CD4-positive, alpha-beta T cell (primary cell): ENCODE measurements around the gene GFPT1. TPM values are rescaled to one million over a fixed set of nuclear protein-coding genes. Genes with fewer than 3 reads are reported as not detected.

Source experiments
- ATAC-seq: fragments of 200-7000 bp; cut with Tn5 transposase; one replicate; pipeline ENCODE4 v1.10.0; 2022; ENCODE audit warnings: mild to moderate bottlenecking; ENCODE audit not compliant: poor library complexity
- CTCF ChIA-PET: fragments of 350-600 bp; sonication (Branson Sonifier 250); formaldehyde crosslinking; loops from one replicate; lab custom pipeline; 2021; ENCODE audit warnings: antibody characterized with exemption, inconsistent platforms; lab: Charles Lee
- POLR2A ChIA-PET: fragments of 350-600 bp; sonication (Branson Sonifier 250); formaldehyde crosslinking; loops from one replicate; lab custom pipeline; 2021; ENCODE audit warnings: antibody characterized with exemption, inconsistent platforms; lab: Charles Lee
- DNase-seq, 14 experiments: peaks; one replicate each; pipeline ENCODE4 v3.0.0-alpha.2; 2013 to 2020; ENCODE audit warnings: mixed read lengths in 2 of 14
- H3K27ac ChIP-seq, 2 donors: one replicate each; pipeline versions ENCODE4 v1.5.1 to v1.7.0; 2013; ENCODE audit warnings: low read length in 2 of 2, low read depth in 1 of 2, mild to moderate bottlenecking in 1 of 2
- H3K27me3 ChIP-seq, 2 experiments: 1 replicate in 1 of 2; 2 replicates in 1 of 2; pipeline versions ENCODE4 v1.6.1 to v1.7.0; 2013; ENCODE audit warnings: low read length in 2 of 2, control low read depth in 1 of 2, mild to moderate bottlenecking in 1 of 2, moderate library complexity in 1 of 2; ENCODE audit not compliant: insufficient read depth in 2 of 2, control insufficient read depth in 1 of 2
- H3K36me3 ChIP-seq: one replicate; pipeline ENCODE4 v1.6.1; 2013; ENCODE audit warnings: low read length, control low read depth; ENCODE audit not compliant: insufficient read depth
- H3K4me1 ChIP-seq: one replicate; pipeline ENCODE4 v1.6.1; 2013; ENCODE audit warnings: low read length, control low read depth; ENCODE audit not compliant: insufficient read depth
- H3K4me3 ChIP-seq: one replicate; pipeline ENCODE4 v1.5.1; 2013; ENCODE audit warnings: mild to moderate bottlenecking, low read length, moderate library complexity
- H3K9me3 ChIP-seq, 2 experiments: 1 replicate in 1 of 2; 2 replicates in 1 of 2; pipeline versions ENCODE4 v1.6.1 to v1.7.0; 2013; ENCODE audit warnings: low read length in 2 of 2, mild to moderate bottlenecking in 2 of 2, control low read depth in 1 of 2, moderate library complexity in 1 of 2; ENCODE audit not compliant: control insufficient read depth in 1 of 2, insufficient read depth in 1 of 2
- H3K27ac Mint-ChIP-seq: one replicate; pipeline ENCODE4 v1.8.0; 2020; ENCODE audit warnings: mixed read lengths
- H3K27me3 Mint-ChIP-seq: one replicate; pipeline ENCODE4 v1.8.0; 2021; ENCODE audit warnings: mixed read lengths
- H3K36me3 Mint-ChIP-seq: one replicate; pipeline ENCODE4 v1.8.0; 2021; ENCODE audit warnings: low read depth, mixed read lengths
- H3K4me1 Mint-ChIP-seq: one replicate; pipeline ENCODE4 v1.8.0; 2021; ENCODE audit warnings: low read depth, mixed read lengths
- H3K4me3 Mint-ChIP-seq: one replicate; pipeline ENCODE4 v1.8.0; 2020; ENCODE audit warnings: mild to moderate bottlenecking, mixed read lengths
- H3K9me3 Mint-ChIP-seq: one replicate; pipeline ENCODE4 v1.8.0; 2020; ENCODE audit warnings: mixed read lengths
- intact Hi-C, 2 experiments: fragments of 100-400 bp; cut with DNase I in 1 of 2; cut with micrococcal nuclease in 1 of 2; formaldehyde crosslinking; loops; one replicate each; pipeline versions ENCODE4 v1.15.1 to v1.9.0; 2023 to 2025; cut with DNase I, micrococcal nuclease
- total RNA-seq, 174 experiments: library from RNA in 2 of 174; stranded (reverse) in 2 of 174; gene quantifications; one replicate each; pipeline ENCODE4 v1.2.3 and lab custom pipeline; 2021 to 2026
- TF ChIP-seq, protein P1 (sequence below): fragments of 200-600 bp; IDR thresholded peaks from one replicate; pipeline ENCODE4 v1.8.0; 2022; ENCODE audit warnings: antibody characterized with exemption, mild to moderate bottlenecking

Gene GFPT1
- total RNA-seq, 2 experiments from 2014 or later: 17.6 to 18.3 TPM

GRCh38 chr2:69386360-69386759 lies 667 bp downstream of the GFPT1 start:
- Histone ChIP-seq H3K4me1 (peaks cover 26% of the 10 kb centered on the region), H3K27me3 (no peaks in the 10 kb centered on the region), H3K9me3 (no peaks in the 10 kb centered on the region), H3K4me3 (peak overlapping the region; percentile 62), H3K27ac (peak overlapping the region in 1 of 2 donors; percentile 58), H3K36me3 (no peaks in the 10 kb centered on the region)
- intact Hi-C loops: loop anchor here in 1 of 2 experiments (5.0 to 10.0 kb wide), 4 partner anchors 258 to 1232 kb away; partner anchors contain the start of genes AAK1, GMCL1, PNO1 and SNRPG
- H3K4me3 Mint-ChIP-seq: peak overlapping the region; percentile 89
- ATAC-seq: no peak
- H3K36me3 Mint-ChIP-seq: peaks cover 2% of the 10 kb centered on the region
- DNase-seq: peak in 2 of 14 experiments; percentile 4 to 24
- peak overlapping the region; percentile 79 for H3K27ac Mint-ChIP-seq
- H3K4me1 Mint-ChIP-seq: peaks cover 51% of the 10 kb centered on the region
- H3K9me3 Mint-ChIP-seq: no peaks in the 10 kb centered on the region
- ChIA-PET POLR2A (interaction anchor here (0.9 to 2.8 kb wide), 2 partner anchors 8 to 51 kb away, joined by 3 to 21 read pairs; partner anchors contain the start of gene NFU1), CTCF (interaction anchor here (1.1 kb wide), 1 partner anchor 11 kb away, joined by 3 read pairs; no protein-coding TSS in a partner anchor)
- TF ChIP-seq, protein P1, sequence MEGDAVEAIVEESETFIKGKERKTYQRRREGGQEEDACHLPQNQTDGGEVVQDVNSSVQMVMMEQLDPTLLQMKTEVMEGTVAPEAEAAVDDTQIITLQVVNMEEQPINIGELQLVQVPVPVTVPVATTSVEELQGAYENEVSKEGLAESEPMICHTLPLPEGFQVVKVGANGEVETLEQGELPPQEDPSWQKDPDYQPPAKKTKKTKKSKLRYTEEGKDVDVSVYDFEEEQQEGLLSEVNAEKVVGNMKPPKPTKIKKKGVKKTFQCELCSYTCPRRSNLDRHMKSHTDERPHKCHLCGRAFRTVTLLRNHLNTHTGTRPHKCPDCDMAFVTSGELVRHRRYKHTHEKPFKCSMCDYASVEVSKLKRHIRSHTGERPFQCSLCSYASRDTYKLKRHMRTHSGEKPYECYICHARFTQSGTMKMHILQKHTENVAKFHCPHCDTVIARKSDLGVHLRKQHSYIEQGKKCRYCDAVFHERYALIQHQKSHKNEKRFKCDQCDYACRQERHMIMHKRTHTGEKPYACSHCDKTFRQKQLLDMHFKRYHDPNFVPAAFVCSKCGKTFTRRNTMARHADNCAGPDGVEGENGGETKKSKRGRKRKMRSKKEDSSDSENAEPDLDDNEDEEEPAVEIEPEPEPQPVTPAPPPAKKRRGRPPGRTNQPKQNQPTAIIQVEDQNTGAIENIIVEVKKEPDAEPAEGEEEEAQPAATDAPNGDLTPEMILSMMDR: no peak
- H3K27me3 Mint-ChIP-seq: no peaks in the 10 kb centered on the region

- H3K4me1 ChIP-seq: peaks cover 26% of the 10 kb centered on the region
- peak overlapping the region; percentile 89 for H3K4me3 Mint-ChIP-seq
- TF ChIP-seq, protein P1: no peak
- peaks cover 55% of the 10 kb centered on the region for H3K4me1 Mint-ChIP-seq
- DNase-seq: no peak
- no peaks in the 10 kb centered on the region for H3K9me3 Mint-ChIP-seq
- peaks cover 6% of the 10 kb centered on the region for H3K36me3 Mint-ChIP-seq
- POLR2A ChIA-PET: interaction anchor here (0.7 to 2.8 kb wide), 6 partner anchors 8 to 1370 kb away, joined by 3 to 21 read pairs (median 3); partner anchors contain the start of gene NFU1
- intact Hi-C loops: loop anchor here in 1 of 2 experiments (5.0 to 10.0 kb wide), 4 partner anchors 259 to 1231 kb away; partner anchors contain the start of genes AAK1, GMCL1, PNO1 and SNRPG
- peak overlapping the region; percentile 62 for H3K4me3 ChIP-seq
- no peaks in the 10 kb centered on the region for H3K27me3 ChIP-seq
- no peaks in the 10 kb centered on the region for H3K9me3 ChIP-seq
- H3K36me3 ChIP-seq: no peaks in the 10 kb centered on the region
- H3K27ac Mint-ChIP-seq: peak overlapping the region; percentile 79
- no peak overlapping the region for H3K27ac ChIP-seq
- ATAC-seq: no peak
- no peaks in the 10 kb centered on the region for H3K27me3 Mint-ChIP-seq
- CTCF ChIA-PET: interaction anchor here (0.7 to 1.1 kb wide), 2 partner anchors 10 to 52 kb away, joined by 3 read pairs; partner anchors contain the start of gene NFU1
Observed at GRCh38 chr2:69385443-69386151, 1.4 kb downstream of the GFPT1 start.

DNA sequence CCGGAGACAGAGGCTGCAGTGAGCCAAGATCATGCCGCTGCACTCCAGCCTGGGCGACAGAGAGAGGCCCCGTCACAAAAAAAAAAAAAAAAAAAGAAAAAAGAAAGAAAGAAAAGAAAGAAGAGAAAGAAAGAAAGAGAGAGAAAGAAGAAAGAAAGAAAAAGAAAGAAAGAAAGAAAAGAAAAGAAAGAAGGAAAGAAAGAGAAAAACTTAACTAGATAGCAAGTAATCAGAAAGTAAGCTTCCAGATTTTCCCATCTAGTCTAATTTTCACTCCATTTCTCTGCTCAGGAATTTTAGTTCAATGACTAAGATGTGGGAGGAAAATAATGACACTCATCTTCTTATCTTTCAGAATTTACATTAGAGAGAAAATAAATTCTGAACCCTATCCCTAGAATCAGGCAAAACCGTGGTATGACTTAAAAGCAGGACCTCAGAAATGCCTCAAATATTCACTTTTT lies 2.4 kb downstream of the GFPT1 start:
- H3K27ac ChIP-seq: no peak overlapping the region
- H3K9me3 ChIP-seq: no peaks in the 10 kb centered on the region
- Mint-ChIP-seq H3K27ac (no peak overlapping the region), H3K36me3 (peaks cover 10% of the 10 kb centered on the region), H3K4me1 (peaks cover 59% of the 10 kb centered on the region), H3K9me3 (no peaks in the 10 kb centered on the region), H3K4me3 (peak overlapping the region; percentile 4), H3K27me3 (no peaks in the 10 kb centered on the region)
- TF ChIP-seq, protein P1: no peak
- H3K4me1 ChIP-seq: peaks cover 29% of the 10 kb centered on the region
- DNase-seq (no peak), ATAC-seq (no peak)
- ChIA-PET CTCF (interaction anchor here (0.7 to 1.5 kb wide), 4 partner anchors 9 to 793 kb away, joined by 3 to 5 read pairs (median 4); partner anchors contain the start of gene NFU1), POLR2A (interaction anchor here (2.8 kb wide), 1 partner anchor 52 kb away, joined by 21 read pairs; the partner anchor contains the start of gene NFU1)
- no peaks in the 10 kb centered on the region for H3K36me3 ChIP-seq
- intact Hi-C loops: loop anchor here in 1 of 2 experiments (5.0 to 10.0 kb wide), 4 partner anchors 260 to 1230 kb away; partner anchors contain the start of genes AAK1, GMCL1, PNO1 and SNRPG
- no peak overlapping the region for H3K4me3 ChIP-seq
- H3K27me3 ChIP-seq: no peaks in the 10 kb centered on the region
